Panc1 (cell line): ENCODE results near the gene DFFB.

Experiments used
- POLR2AphosphoS5 ChIP-seq: IDR thresholded peaks from 2 replicates; pipeline ENCODE4 v1.6.1; 2012; ENCODE audit warnings: mild to moderate bottlenecking, low read depth, low read length, moderate library complexity
- SIN3A ChIP-seq: IDR thresholded peaks from 2 replicates; pipeline ENCODE4 v1.6.1; 2012; ENCODE audit warnings: low read depth, mild to moderate bottlenecking, low read length, moderate library complexity, borderline replicate concordance; ENCODE audit not compliant: insufficient read depth
- TF ChIP-seq, protein P1 (sequence below): fragments of 450-650 bp; IDR thresholded peaks from 2 replicates; pipeline ENCODE4 v1.5.1; 2017; ENCODE audit warnings: mild to moderate bottlenecking
- TF ChIP-seq, protein P2 (sequence below), 2 experiments: IDR thresholded peaks; 2 replicates each; pipeline ENCODE4 v1.6.1; 2011 to 2012; ENCODE audit warnings: low read depth in 2 of 2, control low read depth in 1 of 2, low read length in 1 of 2, mild to moderate bottlenecking in 1 of 2, moderate library complexity in 1 of 2; ENCODE audit not compliant: insufficient read depth in 1 of 2

DNA sequence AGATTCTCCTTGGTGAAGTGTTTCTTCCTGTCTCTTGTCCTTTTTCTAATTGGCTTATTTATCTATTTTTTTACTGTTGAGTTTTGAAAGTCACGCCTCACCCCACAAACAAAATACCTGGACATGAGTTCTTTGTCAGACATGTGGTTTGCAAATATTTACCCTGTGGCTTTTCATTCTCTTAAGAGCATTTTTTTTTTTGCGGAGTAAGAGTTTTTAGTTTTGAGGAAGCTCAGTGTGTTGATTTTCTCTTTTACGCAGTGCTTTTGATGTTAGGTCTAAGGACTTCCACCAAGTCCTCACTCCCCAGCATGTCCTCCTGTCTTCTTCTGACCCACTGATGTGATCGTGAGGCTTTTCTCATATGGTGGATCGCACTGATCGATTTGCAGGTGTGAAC is 7.6 kb downstream of the DFFB start:
- TF ChIP-seq, protein P1, sequence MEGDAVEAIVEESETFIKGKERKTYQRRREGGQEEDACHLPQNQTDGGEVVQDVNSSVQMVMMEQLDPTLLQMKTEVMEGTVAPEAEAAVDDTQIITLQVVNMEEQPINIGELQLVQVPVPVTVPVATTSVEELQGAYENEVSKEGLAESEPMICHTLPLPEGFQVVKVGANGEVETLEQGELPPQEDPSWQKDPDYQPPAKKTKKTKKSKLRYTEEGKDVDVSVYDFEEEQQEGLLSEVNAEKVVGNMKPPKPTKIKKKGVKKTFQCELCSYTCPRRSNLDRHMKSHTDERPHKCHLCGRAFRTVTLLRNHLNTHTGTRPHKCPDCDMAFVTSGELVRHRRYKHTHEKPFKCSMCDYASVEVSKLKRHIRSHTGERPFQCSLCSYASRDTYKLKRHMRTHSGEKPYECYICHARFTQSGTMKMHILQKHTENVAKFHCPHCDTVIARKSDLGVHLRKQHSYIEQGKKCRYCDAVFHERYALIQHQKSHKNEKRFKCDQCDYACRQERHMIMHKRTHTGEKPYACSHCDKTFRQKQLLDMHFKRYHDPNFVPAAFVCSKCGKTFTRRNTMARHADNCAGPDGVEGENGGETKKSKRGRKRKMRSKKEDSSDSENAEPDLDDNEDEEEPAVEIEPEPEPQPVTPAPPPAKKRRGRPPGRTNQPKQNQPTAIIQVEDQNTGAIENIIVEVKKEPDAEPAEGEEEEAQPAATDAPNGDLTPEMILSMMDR, result no peak
- no peak for TF ChIP-seq SIN3A
- no peak for TF ChIP-seq POLR2AphosphoS5
- TF ChIP-seq, protein P2, sequence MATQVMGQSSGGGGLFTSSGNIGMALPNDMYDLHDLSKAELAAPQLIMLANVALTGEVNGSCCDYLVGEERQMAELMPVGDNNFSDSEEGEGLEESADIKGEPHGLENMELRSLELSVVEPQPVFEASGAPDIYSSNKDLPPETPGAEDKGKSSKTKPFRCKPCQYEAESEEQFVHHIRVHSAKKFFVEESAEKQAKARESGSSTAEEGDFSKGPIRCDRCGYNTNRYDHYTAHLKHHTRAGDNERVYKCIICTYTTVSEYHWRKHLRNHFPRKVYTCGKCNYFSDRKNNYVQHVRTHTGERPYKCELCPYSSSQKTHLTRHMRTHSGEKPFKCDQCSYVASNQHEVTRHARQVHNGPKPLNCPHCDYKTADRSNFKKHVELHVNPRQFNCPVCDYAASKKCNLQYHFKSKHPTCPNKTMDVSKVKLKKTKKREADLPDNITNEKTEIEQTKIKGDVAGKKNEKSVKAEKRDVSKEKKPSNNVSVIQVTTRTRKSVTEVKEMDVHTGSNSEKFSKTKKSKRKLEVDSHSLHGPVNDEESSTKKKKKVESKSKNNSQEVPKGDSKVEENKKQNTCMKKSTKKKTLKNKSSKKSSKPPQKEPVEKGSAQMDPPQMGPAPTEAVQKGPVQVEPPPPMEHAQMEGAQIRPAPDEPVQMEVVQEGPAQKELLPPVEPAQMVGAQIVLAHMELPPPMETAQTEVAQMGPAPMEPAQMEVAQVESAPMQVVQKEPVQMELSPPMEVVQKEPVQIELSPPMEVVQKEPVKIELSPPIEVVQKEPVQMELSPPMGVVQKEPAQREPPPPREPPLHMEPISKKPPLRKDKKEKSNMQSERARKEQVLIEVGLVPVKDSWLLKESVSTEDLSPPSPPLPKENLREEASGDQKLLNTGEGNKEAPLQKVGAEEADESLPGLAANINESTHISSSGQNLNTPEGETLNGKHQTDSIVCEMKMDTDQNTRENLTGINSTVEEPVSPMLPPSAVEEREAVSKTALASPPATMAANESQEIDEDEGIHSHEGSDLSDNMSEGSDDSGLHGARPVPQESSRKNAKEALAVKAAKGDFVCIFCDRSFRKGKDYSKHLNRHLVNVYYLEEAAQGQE (IDR thresholded peaks at IDR 0.05; ENCODE audit: insufficient read depth in 1 of 2, low read depth in 2 of 2, low read length in 1 of 2), result no peak
